ENCODE data around the gene MAPRE3. TPM values are rescaled to one million over a fixed set of nuclear protein-coding genes. Genes with fewer than 3 reads are reported as not detected.
"Not testable (repeated sequence)": the region's sequence is repeated elsewhere in the genome, so short reads cannot be mapped to it uniquely, and the experiment has no call there.

The MAPRE3 gene
- 1 to 10 TPM; 1.7 to 2.2 (median 1.9) TPM for polyA plus RNA-seq

DNA sequence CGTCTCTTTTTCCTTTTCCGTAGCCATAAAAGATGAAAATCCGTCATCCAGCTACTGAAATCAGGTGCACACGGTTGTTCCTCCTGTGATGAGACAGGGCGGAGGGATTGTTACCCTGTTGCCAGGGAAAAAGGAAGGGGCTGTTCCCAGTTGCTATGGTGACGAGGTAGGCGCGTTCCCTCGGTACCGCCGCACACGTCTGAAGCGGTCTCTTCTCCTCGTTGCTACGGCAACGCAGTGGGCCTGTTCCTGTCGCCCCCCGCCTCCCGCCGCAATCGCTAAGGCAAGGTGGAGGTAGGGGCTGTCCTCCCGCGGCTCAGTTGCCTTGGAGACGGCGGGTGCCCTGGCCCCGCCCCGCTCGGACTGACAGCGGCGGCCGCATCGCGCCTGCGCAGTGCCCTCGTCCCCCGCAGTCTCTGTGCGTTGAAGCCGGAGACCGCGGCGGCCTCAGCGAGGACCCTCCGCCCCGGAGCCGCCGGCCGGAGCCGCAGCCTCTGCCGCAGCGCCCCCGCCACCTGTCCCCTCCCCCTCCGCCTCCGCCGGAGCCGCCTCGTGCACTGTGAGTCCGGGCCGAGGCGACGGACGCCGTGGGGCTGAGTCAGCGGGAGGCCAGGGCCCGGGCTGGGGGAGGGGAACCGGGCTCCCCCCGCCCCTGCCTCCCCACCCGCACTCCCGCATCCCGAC is at the start of gene MAPRE3:
Gene MAPRE3 (plus strand): TSS at position 394 of the 684 bp plus-strand sequence. CDS start 51,582 bp downstream, outside the sequence.
- Mint-ChIP-seq H3K27me3 (ENCODE audit: low read depth in 3 of 3) (peaks cover 16 to 28% (median 16%) of the 10 kb centered on the region in 3 donors), H3K4me1 (peaks cover 20 to 24% of the 10 kb centered on the region in 2 donors), H3K36me3 (peaks cover 0 to 5% (median 0%) of the 10 kb centered on the region in 3 donors), H3K27ac (peak within 1 kb of the TSS in 5 of 6 donors; percentile 86 to 93 (median 90)), H3K9me3 (no peaks in the 10 kb centered on the region), H3K4me3 (peak within 1 kb of the TSS; percentile 84 to 88 (median 87))
- DNase-seq, result peak; percentile 85 to 86 (median 86)

- Mint-ChIP-seq H3K4me3 (no peak overlapping the region), H3K36me3 (no peaks in the 10 kb centered on the region), H3K9me3 (no peaks in the 10 kb centered on the region), H3K27ac (no peak overlapping the region), H3K27me3 (ENCODE audit: low read depth in 3 of 3) (peaks cover 3 to 8% (median 5%) of the 10 kb centered on the region in 3 donors), H3K4me1 (peaks cover 0 to 3% of the 10 kb centered on the region in 2 donors)
- no peak for DNase-seq
Observed at GRCh38 chr2:26921323-26921722, 49.1 kb upstream of the MAPRE3 start.

DNA sequence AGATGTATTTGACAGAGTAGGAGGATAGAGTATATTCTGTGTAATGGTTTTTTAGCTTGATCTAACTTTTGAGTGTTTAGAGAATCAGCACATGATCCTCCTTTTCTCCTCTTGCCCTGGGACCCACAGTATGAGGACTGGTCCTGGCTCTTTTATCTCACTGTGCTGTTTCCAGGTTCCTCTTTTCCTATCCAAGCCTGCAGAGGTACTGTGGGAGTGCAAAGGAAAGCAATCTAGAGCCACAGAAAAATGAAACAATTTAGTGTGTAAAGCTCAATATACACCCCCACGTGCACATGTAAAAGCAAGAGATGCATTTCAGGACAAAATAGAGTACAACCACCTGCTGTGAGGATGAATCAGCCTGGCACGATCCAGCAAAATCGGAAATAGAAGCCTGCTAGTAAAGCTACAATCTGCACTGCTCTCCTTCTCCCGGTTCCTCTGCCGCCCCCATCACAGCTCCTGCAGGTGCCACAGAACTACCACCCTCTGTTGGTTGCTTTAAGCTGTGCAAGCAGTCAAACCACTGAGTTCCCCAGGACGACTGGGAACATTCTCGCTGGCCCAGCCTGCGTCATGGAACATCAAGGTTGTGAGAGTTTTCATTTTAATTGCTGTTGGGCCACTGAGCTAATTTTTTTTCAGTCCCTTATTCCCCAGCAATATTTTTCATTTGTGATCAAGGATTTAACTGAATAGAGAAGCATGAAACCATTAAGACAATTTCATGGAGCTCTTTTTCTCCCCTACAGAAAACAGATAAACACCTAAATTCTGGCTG is 47.8 kb upstream of the MAPRE3 start:
- H3K4me3 Mint-ChIP-seq, result peak overlapping the region in 1 of 5 donors; percentile 4
- H3K36me3 Mint-ChIP-seq, result no peaks in the 10 kb centered on the region

GRCh38 chr2:26923189-26923466 is 47.3 kb upstream of the MAPRE3 start:
- not testable (repeated sequence) for H3K4me3 Mint-ChIP-seq; DNase-seq; H3K36me3 Mint-ChIP-seq; H3K4me1 Mint-ChIP-seq; H3K9me3 Mint-ChIP-seq; H3K27ac Mint-ChIP-seq; H3K27me3 Mint-ChIP-seq (ENCODE audit: low read depth in 3 of 3)

More for the DNA sequence above, 47.8 kb upstream of the MAPRE3 start:
- peaks cover 3 to 8% (median 5%) of the 10 kb centered on the region in 3 donors for H3K27me3 Mint-ChIP-seq (ENCODE audit: low read depth in 3 of 3)
- H3K27ac Mint-ChIP-seq, result no peak overlapping the region
- peak in 1 of 3 donors; percentile 6 for DNase-seq
- no peaks in the 10 kb centered on the region for H3K9me3 Mint-ChIP-seq
- peaks cover 0 to 3% of the 10 kb centered on the region in 2 donors for H3K4me1 Mint-ChIP-seq

DNA sequence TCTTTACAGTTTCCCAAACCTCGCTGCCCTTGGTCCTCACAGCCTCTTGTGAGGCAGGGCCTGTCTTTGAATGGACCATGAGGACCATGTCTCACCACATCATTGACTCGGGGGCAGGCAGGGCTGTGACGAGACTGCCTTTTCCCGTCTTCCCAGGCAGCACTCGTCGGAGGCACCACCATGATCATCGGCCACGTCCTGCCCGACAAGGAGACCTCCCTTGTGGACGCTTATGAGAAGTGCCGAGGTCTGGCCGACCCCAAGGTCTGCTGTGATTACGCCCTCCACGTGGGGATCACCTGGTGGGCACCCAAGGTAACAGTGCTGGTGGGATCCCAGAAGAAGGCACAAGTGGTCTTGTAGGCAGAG is 45.7 kb upstream of the MAPRE3 start:
- Mint-ChIP-seq H3K27ac (no peak overlapping the region), H3K27me3 (ENCODE audit: low read depth in 3 of 3) (peaks cover 3 to 8% (median 4%) of the 10 kb centered on the region in 3 donors), H3K9me3 (no peaks in the 10 kb centered on the region), H3K4me3 (no peak overlapping the region), H3K36me3 (no peaks in the 10 kb centered on the region), H3K4me1 (peaks cover 0 to 3% of the 10 kb centered on the region in 2 donors)
- no peak for DNase-seq

DNA sequence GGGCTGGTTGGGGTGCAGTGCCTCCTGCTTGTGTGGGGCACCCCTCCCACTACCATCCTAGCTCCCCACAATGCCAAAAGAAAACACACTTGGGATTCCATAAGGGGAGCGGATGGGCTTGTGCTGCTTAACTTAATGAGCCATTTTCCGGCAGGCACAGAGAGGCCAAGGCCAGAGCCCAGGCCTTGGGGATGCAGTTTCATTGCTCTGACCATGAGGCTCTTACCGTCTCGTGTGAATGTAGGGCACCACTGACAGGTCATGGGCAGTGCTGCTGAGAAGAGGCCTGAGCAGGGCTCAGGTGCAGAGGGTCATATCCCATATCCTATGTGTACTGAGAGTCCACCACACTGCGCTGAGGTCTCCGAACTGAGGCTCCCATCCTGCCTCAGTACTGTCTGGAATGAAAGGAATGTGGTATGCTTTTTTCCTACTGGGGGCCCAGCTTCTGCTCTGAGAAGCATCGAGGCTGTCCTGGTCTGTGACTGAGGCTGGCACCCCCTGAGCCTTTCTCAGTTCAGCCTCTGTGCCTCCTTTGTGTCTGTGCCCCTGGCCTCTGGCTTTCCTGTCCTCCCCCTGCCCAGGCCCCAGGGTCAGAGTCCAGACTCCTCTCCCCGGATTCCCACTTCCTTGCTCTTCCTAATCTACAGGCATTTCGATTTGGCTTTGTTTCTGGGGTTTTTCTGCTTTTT is 45.2 kb upstream of the MAPRE3 start:
- Mint-ChIP-seq H3K4me3 (no peak overlapping the region), H3K27me3 (ENCODE audit: low read depth in 3 of 3) (peaks cover 4 to 8% (median 4%) of the 10 kb centered on the region in 3 donors)

DNA sequence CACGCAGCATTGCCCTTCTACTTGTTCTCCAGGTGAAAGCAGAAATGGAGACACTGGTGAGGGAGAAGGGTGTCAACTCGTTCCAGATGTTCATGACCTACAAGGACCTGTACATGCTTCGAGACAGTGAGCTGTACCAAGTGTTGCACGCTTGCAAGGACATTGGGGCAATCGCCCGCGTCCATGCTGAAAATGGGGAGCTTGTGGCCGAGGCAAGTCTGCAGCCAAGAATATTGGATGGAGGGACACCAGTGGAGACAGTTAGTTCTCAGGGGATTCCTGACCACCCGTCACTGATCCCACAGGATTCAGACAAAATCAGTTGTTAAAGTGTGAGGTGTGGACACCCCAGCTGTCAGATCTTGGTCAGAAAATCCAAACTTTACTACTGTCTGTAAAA is 43.2 kb upstream of the MAPRE3 start:
- Mint-ChIP-seq H3K36me3 (no peaks in the 10 kb centered on the region), H3K4me1 (peaks cover 0 to 3% of the 10 kb centered on the region in 2 donors), H3K27ac (no peak overlapping the region), H3K9me3 (no peaks in the 10 kb centered on the region), H3K4me3 (no peak overlapping the region), H3K27me3 (ENCODE audit: low read depth in 3 of 3) (peaks cover 1 to 11% (median 4%) of the 10 kb centered on the region in 3 donors)
- no peak for DNase-seq

More for the DNA sequence above, 45.2 kb upstream of the MAPRE3 start:
- no peak for DNase-seq
- Mint-ChIP-seq H3K4me1 (peaks cover 0 to 3% of the 10 kb centered on the region in 2 donors), H3K36me3 (no peaks in the 10 kb centered on the region), H3K9me3 (no peaks in the 10 kb centered on the region), H3K27ac (no peak overlapping the region)

GRCh38 chr2:26932974-26933373 is 37.5 kb upstream of the MAPRE3 start:
- H3K36me3 Mint-ChIP-seq, result no peaks in the 10 kb centered on the region
- peaks cover 2 to 8% (median 6%) of the 10 kb centered on the region in 3 donors for H3K27me3 Mint-ChIP-seq (ENCODE audit: low read depth in 3 of 3)
- H3K9me3 Mint-ChIP-seq, result no peaks in the 10 kb centered on the region
- DNase-seq, result no peak
- H3K4me3 Mint-ChIP-seq, result no peak overlapping the region
- H3K4me1 Mint-ChIP-seq, result no peaks in the 10 kb centered on the region
- H3K27ac Mint-ChIP-seq, result no peak overlapping the region

GRCh38 chr2:26933431-26934334 is 36.8 kb upstream of the MAPRE3 start:
- Mint-ChIP-seq H3K36me3 (no peaks in the 10 kb centered on the region), H3K9me3 (no peaks in the 10 kb centered on the region), H3K27me3 (ENCODE audit: low read depth in 3 of 3) (peaks cover 2 to 8% (median 6%) of the 10 kb centered on the region in 3 donors), H3K4me1 (no peaks in the 10 kb centered on the region), H3K4me3 (no peak overlapping the region), H3K27ac (no peak overlapping the region)
- DNase-seq, result no peak

- Mint-ChIP-seq H3K9me3 (no peaks in the 10 kb centered on the region), H3K4me3 (no peak overlapping the region), H3K27me3 (ENCODE audit: low read depth in 3 of 3) (peaks cover 2 to 8% (median 6%) of the 10 kb centered on the region in 3 donors), H3K4me1 (no peaks in the 10 kb centered on the region), H3K36me3 (no peaks in the 10 kb centered on the region), H3K27ac (no peak overlapping the region)
- DNase-seq, result no peak
Observed at GRCh38 chr2:26934335-26934724, 36.1 kb upstream of the MAPRE3 start.

GRCh38 chr2:26934985-26935384 is 35.5 kb upstream of the MAPRE3 start:
- no peaks in the 10 kb centered on the region for H3K9me3 Mint-ChIP-seq
- no peak for DNase-seq
- no peak overlapping the region for H3K4me3 Mint-ChIP-seq
- H3K27ac Mint-ChIP-seq, result no peak overlapping the region
- no peaks in the 10 kb centered on the region for H3K4me1 Mint-ChIP-seq
- H3K36me3 Mint-ChIP-seq, result no peaks in the 10 kb centered on the region
- peaks cover 2 to 8% (median 2%) of the 10 kb centered on the region in 3 donors for H3K27me3 Mint-ChIP-seq (ENCODE audit: low read depth in 3 of 3)

GRCh38 chr2:26936855-26937254 is 33.6 kb upstream of the MAPRE3 start:
- Mint-ChIP-seq H3K4me3 (no peak overlapping the region), H3K4me1 (no peaks in the 10 kb centered on the region), H3K27me3 (ENCODE audit: low read depth in 3 of 3) (peaks cover 2 to 4% (median 2%) of the 10 kb centered on the region in 3 donors), H3K27ac (no peak overlapping the region), H3K9me3 (no peaks in the 10 kb centered on the region), H3K36me3 (no peaks in the 10 kb centered on the region)
- no peak for DNase-seq

DNA sequence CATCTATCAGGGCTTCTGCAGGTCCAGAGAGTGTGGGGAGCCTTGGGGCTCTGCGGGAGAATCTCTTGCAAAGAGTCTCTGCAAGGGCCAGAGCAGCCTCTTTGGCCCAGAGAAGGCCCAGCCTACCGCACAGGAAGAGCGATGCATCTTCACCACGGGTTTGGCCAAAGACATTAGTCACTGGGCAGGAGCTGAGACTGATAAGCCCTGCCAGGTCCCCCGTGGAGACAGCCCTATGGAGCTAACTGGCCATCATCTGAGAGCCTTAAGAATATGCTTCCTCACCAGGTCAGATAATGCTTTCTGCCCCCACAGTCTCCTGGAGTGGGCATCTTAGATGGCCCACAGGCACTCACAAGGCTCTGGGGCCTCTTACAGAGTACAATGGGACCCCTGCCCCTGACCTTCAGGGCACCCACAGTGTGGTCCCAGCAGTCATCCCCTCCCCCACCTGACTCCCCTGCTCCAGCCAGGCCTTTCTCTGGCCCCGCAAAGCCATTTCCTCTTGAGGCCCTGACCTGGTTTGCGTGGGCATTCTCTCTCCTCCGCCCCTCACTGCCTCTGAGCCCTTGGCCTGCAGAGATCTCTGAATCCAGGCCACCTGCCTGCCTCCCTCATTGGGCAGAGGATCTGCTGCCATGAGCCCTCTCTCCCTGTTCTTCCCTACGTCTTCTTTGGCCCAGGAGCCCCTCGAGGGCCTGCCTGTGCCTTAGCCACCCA is 31.9 kb upstream of the MAPRE3 start:
- no peak overlapping the region for H3K27ac Mint-ChIP-seq
- H3K4me1 Mint-ChIP-seq, result no peaks in the 10 kb centered on the region
- H3K9me3 Mint-ChIP-seq, result no peaks in the 10 kb centered on the region
- no peak overlapping the region for H3K4me3 Mint-ChIP-seq
- H3K36me3 Mint-ChIP-seq, result no peaks in the 10 kb centered on the region
- DNase-seq, result no peak
- H3K27me3 Mint-ChIP-seq (ENCODE audit: low read depth in 3 of 3), result peaks cover 0 to 4% (median 2%) of the 10 kb centered on the region in 3 donors

All from immature natural killer cell (primary cell).